Esophagus squamous epithelium (tissue), 5 donors: ENCODE measurements around the gene SASH3. TPM values are rescaled to one million over a fixed set of nuclear protein-coding genes. Genes with fewer than 3 reads are reported as not detected.

Experiments
- DNase-seq: peaks from one replicate; lab custom pipeline; 2025; lab: John Stamatoyannopoulos, UW
- H3K27ac ChIP-seq, 4 donors: fragments of 200-600 bp; sonication (generic); one replicate each; pipeline ENCODE4 v1.5.1; 2016 to 2019; ENCODE audit warnings: mild to moderate bottlenecking in 1 of 4
- H3K27me3 ChIP-seq, 4 donors: fragments of 200-600 bp; sonication (generic); 1 replicate in 3 of 4; 2 replicates in 1 of 4; pipeline versions ENCODE4 v1.5.1 to v1.6.0; 2017 to 2021; ENCODE audit warnings: antibody characterized with exemption in 1 of 4
- H3K36me3 ChIP-seq, 3 donors: fragments of 200-600 bp; sonication (generic); one replicate each; pipeline ENCODE4 v1.5.1; 2016 to 2019
- H3K4me1 ChIP-seq, 3 donors: fragments of 200-600 bp; sonication (generic); one replicate each; pipeline ENCODE4 v1.5.1; 2017 to 2019
- H3K4me3 ChIP-seq, 4 donors: fragments of 200-600 bp; sonication (generic); 1 replicate in 3 of 4; 2 replicates in 1 of 4; pipeline ENCODE4 v1.5.1; 2016 to 2019; ENCODE audit warnings: mild to moderate bottlenecking in 2 of 4, moderate library complexity in 1 of 4
- H3K9me3 ChIP-seq, 3 donors: fragments of 200-600 bp; sonication (generic); one replicate each; pipeline ENCODE4 v1.5.1; 2016 to 2019
- CTCF ChIP-seq, 6 experiments: fragments of 450-650 bp in 4 of 6; fragments of 200-600 bp in 2 of 6; sonication (generic) in 2 of 6; IDR thresholded peaks; one replicate each; pipeline ENCODE4 v1.5.1; 2016 to 2019; ENCODE audit warnings: antibody characterized with exemption in 6 of 6, mild to moderate bottlenecking in 4 of 6, moderate library complexity in 4 of 6
- POLR2A ChIP-seq, 4 donors: fragments of 450-650 bp; IDR thresholded peaks; one replicate each; pipeline ENCODE4 v1.6.1; 2017; ENCODE audit warnings: antibody characterized with exemption in 4 of 4, mild to moderate bottlenecking in 4 of 4, moderate library complexity in 3 of 4
- WGBS, 2 donors: methylation state at CpG; one replicate each; pipeline ENCODE4 v1.1.5; 2018; 5-methylcytosine and 5-hydroxymethylcytosine counted together
- intact Hi-C: fragments of 100-400 bp; cut with DNase I; formaldehyde crosslinking; loops from one replicate; pipeline ENCODE4 v1.15.0; 2022
- total RNA-seq, 4 donors: library from RNA; depleted of rRNA; stranded (reverse); fragments of >200 nt; gene quantifications; one replicate each; pipeline ENCODE4 v1.1.0, GENCODE V29; 2016
- donor health status: DM: yes; HTN: yes; CAD: no.

SASH3 gene
- total RNA-seq, 4 donors from 2014 or later, result 2.5 to 9.3 (median 4.0) TPM

GRCh38 chrX:129771266-129771995 lies 8.3 kb upstream of the SASH3 start:
- no peaks in the 10 kb centered on the region for H3K4me1 ChIP-seq
- H3K27ac ChIP-seq, result peak overlapping the region in 1 of 4 donors; percentile 28
- H3K27me3 ChIP-seq, result no peaks in the 10 kb centered on the region
- WGBS, 2 donors, result 71% methylated on average over 7 to 13 of the region's 14 CpGs
- TF ChIP-seq CTCF (IDR thresholded peaks at IDR 0.05) (no peak), POLR2A (IDR thresholded peaks at IDR 0.05) (no peak)
- H3K36me3 ChIP-seq, result no peaks in the 10 kb centered on the region
- no peaks in the 10 kb centered on the region for H3K9me3 ChIP-seq
- no peak overlapping the region for H3K4me3 ChIP-seq
- no peak for DNase-seq
- intact Hi-C loops, result no loop called here

GRCh38 chrX:129772796-129773431 lies 6.8 kb upstream of the SASH3 start:
- 48% methylated on average over 11 of the region's 14 CpGs; no CpG with 5 or more reads in 1 of the 2 donors for WGBS, 2 donors
- H3K27me3 ChIP-seq, result no peaks in the 10 kb centered on the region
- TF ChIP-seq CTCF (IDR thresholded peaks at IDR 0.05), result no peak
- TF ChIP-seq POLR2A (IDR thresholded peaks at IDR 0.05), result no peak
- no peaks in the 10 kb centered on the region for H3K9me3 ChIP-seq
- no peaks in the 10 kb centered on the region for H3K36me3 ChIP-seq
- intact Hi-C loops, result no loop called here
- no peaks in the 10 kb centered on the region for H3K4me1 ChIP-seq
- H3K27ac ChIP-seq, result peak overlapping the region in 3 of 4 donors; percentile 30 to 79 (median 52)
- no peak overlapping the region for H3K4me3 ChIP-seq
- DNase-seq, result peak; percentile 26

- H3K4me3 ChIP-seq, result no peak overlapping the region
- no peaks in the 10 kb centered on the region for H3K4me1 ChIP-seq
- no peaks in the 10 kb centered on the region for H3K27me3 ChIP-seq
- H3K27ac ChIP-seq, result peak overlapping the region in 2 of 4 donors; percentile 52 to 58
- H3K9me3 ChIP-seq, result no peaks in the 10 kb centered on the region
- TF ChIP-seq CTCF (IDR thresholded peaks at IDR 0.05), result no peak
- no peak for TF ChIP-seq POLR2A (IDR thresholded peaks at IDR 0.05)
- H3K36me3 ChIP-seq, result no peaks in the 10 kb centered on the region
- WGBS, 2 donors, result 71 to 80% methylated on average over 3 to 4 of the region's 4 CpGs
- DNase-seq, result no peak
- intact Hi-C loops, result no loop called here
Observed at GRCh38 chrX:129773649-129774458, 5.9 kb upstream of the SASH3 start.

- TF ChIP-seq CTCF (IDR thresholded peaks at IDR 0.05), result no peak
- peak in 1 of 4 donors; percentile 45 for TF ChIP-seq POLR2A (IDR thresholded peaks at IDR 0.05)
Observed at GRCh38 chrX:129777218-129778030, 2.3 kb upstream of the SASH3 start.

More at GRCh38 chrX:129777218-129778030, 2.3 kb upstream of the SASH3 start:
- intact Hi-C loops, result no loop called here
- no peaks in the 10 kb centered on the region for H3K36me3 ChIP-seq
- peak overlapping the region in 1 of 4 donors; percentile 32 for H3K4me3 ChIP-seq
- H3K4me1 ChIP-seq, result no peaks in the 10 kb centered on the region
- no peaks in the 10 kb centered on the region for H3K9me3 ChIP-seq
- H3K27ac ChIP-seq, result peak overlapping the region in 3 of 4 donors; percentile 50 to 83 (median 80)
- H3K27me3 ChIP-seq, result no peaks in the 10 kb centered on the region
- no peak for DNase-seq
- WGBS, 2 donors, result 34 to 73% methylated on average over 7 of the region's 30 CpGs
